Activated naive CD8-positive, alpha-beta T cell treated with anti-CD3 and anti-CD28 coated beads, Interleukin-2, amount 50 U/mL, for 16 hours (primary cell): ENCODE results near the gene OAS1.
"Not testable (repeated sequence)": the region's sequence is repeated elsewhere in the genome, so short reads cannot be mapped to it uniquely, and the experiment has no call there.

Source experiments
- DNase-seq: peaks from one replicate; pipeline ENCODE4 v3.0.0-alpha.2; 2020; ENCODE audit warnings: low read depth, low spot score

The OAS1 gene

DNA sequence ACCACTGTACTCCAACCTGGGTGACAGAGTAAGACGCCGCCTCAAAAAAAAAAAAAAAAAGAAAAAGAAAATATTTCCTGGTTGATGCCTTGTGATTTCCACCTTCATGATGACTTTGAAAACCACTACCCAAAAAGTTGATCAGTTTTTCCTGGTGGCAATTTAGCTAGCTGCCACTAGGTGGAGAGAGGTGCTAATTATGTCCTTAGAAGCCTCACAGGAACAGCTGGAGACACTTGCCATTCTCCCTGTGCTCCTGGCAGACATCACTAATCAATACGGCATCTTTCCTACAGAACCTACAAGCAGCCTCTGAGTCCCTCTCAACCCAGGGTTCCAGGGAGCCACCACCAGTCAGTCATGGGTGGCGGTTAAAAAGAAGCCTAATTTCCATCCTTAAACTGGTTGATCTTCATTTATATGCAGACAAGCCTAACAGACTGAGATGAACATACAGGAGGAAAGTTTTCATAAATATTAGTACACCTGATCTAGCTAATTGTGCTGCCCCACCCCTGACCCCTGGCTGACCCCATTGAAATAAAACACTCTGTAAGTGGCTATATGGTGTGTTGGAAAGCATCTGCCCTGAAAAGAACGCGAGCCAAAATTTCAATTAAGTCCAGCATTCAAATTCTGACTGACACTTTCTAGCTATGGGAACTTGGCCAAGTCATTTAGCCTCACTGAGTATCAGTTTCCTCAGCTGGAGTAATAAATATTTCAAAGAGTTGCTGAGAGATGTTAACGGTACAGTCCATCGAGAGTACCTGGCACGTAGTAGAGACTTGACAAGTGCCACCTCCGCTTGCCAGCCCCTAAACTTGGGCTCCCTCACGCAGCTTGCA is 6.2 kb upstream of the OAS1 start:
- DNase-seq, result no peak

DNA sequence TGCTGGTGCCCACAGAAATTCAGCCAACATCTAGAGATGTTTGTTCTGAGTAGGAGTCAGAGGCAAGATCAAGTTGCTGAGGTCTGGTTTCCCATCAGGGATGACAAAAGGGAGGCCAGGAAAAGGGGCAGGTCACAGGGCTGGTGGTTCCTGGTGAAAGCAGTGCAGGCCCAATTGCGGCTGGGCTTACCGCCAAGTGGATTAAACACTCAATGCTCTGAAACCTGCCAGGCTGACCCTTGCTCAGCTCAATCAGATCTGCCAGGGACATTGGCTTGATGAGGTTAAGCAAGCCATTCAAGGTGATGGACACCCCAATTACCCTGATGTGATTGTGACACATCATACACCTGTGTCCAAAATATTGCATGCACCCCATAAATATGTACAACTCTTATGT is 5.5 kb upstream of the OAS1 start:
- no peak for DNase-seq

DNA sequence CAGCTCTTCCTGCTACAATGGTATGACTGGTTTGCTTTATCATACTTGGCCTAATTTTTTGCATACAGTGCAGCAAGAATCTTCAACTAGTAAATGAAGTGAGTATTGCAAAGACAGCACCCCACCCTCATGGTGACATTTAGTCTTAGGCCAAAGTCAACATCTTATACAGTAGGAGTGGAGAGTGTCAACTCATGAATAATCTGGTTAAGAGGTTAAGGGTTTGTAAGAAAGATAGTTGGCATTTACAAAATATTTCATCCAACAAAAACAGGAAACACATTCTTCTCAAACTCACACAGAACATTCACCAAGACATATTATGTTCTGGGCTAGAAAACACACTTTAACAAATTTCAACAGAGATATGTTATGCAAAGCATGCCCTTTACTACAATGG is 2.2 kb upstream of the OAS1 start:
- DNase-seq, result no peak

DNA sequence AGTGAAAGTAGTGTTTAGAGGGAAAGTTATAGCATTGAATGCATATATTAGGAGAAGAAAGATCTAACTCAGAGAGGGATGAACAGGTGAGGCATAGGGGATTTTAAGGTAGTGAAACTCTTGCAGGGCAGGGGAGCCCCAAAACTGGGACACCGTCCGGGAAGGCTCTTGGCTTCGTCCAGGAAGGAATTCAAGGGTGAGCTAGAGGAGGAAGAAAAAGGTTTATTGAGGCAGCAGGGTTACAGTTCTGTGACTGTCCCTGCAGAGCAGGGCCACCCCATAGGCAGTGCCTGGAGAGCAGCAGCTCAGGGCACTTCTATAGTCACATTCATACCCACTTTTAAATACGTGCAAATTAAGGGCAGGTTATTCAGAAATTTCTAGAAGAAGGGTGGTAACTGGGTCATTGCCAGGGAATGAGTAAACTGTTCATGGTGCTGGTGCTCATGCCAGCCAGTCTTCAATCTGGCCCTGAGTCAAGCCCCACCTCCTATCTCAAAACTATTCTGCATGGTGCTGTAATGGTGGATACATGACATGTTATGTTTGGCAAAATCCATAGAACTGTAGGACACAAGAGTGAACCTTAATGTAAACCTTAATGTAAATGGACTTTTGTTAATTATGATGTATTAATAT is 1.2 kb upstream of the OAS1 start:
- DNase-seq, result no peak

DNA sequence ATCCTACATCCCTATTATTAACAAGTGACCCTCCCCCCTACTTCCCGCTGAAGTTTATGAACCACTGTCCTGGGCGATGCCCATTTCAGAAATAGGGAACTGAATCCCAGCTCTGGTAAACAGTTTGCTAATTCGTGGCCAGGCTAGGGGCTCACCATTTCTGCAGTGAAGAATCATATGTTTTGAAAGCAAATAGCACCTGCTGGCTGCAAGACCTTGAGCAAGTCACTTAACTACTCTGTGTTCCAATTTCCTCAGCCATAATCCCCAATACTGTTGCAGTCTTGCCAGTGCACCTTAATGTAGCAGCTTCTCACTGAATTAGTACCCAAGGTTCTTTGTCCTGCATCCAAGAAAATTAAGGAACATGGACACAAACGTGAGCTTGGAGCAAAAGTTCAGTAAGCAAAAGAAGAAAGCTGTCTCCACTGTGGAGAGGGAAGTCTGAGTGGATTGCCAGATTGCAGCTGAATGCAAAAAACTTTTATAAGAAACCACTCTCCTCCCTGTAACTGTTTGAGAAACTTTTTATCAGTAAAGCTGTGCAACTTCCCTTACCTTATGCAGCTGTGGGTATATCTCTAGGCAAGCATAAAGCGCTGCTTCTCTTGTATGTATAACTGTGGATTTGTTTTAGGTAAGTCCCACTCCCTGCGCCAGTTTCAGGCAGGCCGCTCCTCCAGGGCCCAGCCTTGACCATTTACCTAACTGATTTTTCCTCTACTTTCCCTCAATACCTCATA is 824 bp downstream of the OAS1 start:
- no peak for DNase-seq

DNA sequence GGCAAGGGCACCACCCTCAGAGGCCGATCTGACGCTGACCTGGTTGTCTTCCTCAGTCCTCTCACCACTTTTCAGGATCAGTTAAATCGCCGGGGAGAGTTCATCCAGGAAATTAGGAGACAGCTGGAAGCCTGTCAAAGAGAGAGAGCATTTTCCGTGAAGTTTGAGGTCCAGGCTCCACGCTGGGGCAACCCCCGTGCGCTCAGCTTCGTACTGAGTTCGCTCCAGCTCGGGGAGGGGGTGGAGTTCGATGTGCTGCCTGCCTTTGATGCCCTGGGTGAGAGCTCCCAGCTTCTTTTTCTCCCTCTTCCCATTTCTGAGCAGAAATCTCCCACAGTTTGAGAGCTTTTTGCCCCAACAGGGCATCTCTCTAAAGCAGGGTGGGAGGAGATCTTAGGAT is 1.8 kb downstream of the OAS1 start:
- no peak for DNase-seq

DNA sequence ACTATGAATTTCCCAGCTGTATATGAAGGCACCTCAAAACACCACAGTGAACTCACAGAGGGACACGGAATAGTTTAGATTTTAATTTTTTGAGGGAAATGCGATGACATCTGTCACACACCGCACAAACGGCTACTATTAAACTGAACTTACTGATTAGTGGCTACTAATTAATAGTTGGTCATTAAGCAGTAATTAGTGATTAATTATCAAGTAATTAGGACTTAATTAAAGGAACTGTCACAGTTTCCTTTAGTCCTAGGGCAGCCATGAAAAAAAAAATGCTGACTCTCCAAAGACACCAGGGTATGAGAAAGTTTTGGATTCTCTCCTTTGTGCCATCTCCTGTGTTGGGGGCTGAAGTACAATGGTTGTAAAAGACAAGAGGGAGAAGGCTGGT is 2.9 kb downstream of the OAS1 start:
- DNase-seq, result no peak

DNA sequence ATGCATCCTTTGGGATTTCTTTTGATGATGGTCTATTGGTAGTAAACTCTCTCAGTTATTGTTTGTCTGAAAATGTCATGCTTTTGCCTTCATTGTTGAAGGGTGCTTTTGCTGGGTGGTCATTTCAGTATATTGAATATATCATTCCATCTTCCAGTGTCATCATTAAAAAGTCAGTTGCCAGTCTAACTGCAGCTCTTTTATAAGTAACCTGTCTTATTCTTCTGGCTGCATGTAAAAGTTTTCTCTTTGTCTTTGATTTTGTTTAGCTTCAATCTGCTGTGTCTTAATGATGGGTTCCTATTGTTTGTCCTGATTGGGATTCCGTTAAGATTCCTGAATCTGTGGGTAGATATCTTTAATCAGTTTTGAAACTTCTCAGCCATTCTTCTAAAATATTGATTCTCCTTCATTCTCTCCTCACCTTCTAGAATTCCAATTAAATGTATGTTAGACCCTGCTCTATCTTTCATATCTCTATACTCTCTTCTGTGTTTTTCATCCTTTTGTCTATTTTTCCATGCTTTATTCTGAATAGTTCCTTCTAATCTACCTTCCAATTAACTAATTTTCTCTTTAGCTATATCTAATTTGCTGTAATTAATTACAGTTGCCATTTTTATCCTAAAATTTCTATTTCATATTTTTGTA is 6.4 kb downstream of the OAS1 start:
- DNase-seq, result no peak

DNA sequence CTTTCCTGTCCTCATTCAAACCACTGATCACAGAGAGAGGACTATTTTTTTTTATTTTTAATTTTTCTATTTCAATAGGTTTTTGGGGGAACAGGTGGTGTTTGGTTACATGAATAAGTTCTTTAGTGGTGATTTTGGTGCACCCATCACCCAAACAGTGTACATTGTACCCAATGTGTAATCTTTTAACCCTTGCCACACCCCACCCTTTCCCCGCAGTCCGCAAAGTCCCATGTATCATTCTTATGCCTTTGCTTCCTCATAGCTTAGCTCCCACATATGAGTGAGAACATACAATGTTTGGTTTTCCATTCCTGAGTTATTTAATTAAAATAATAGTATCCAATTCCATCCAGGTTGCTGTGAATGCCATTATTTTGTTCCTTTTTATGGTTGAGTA is 7.1 kb downstream of the OAS1 start:
- not testable (repeated sequence) for DNase-seq

DNA sequence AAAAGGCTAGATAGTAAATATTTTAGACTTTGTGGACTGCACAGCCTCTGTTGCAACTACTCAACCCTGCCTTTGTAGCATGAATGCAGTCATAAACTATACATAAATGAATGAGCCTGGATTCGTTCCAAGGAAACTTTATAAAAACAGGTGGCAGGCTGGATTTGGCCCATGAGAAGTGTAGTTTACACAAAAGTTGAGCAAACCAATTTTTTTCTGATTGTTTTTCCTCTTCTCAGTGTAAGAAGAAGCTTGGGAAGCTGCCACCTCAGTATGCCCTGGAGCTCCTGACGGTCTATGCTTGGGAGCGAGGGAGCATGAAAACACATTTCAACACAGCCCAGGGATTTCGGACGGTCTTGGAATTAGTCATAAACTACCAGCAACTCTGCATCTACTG is 9.5 kb downstream of the OAS1 start:
- no peak for DNase-seq

DNA sequence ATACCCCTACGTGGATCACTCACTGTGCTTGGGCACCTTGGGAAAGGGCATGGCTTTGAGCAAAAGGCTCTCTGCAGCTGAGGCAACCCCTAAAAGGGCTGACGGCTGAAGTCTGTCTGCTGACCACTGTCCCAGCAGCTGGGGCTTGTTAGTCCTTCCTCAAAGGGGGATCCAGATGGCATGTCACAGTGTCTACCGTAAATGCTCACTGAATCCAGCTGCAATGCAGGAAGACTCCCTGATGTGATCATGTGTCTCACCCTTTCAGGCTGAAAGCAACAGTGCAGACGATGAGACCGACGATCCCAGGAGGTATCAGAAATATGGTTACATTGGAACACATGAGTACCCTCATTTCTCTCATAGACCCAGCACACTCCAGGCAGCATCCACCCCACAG is 12.4 kb downstream of the OAS1 start:
- no peak for DNase-seq

DNA sequence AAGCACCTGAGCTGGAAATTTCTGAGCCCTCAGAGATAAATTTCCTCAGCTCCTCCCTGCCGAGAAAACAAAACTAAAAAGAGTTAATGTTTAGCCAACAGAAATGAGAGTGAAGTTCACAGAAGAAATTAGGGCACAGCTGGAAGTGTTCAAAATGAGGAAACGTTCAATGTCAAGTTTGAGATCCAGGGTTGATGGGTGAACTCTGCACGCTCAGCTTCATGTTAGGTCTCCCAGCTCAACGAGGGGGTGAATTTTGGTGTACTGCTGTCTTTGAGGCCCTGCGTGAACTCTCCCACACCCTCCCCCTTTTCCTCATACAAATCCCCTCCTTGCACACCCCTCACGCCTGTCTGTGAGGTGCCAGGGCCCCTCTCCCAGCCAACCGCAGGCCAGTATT is 18.2 kb downstream of the OAS1 start:
- DNase-seq, result no peak

DNA sequence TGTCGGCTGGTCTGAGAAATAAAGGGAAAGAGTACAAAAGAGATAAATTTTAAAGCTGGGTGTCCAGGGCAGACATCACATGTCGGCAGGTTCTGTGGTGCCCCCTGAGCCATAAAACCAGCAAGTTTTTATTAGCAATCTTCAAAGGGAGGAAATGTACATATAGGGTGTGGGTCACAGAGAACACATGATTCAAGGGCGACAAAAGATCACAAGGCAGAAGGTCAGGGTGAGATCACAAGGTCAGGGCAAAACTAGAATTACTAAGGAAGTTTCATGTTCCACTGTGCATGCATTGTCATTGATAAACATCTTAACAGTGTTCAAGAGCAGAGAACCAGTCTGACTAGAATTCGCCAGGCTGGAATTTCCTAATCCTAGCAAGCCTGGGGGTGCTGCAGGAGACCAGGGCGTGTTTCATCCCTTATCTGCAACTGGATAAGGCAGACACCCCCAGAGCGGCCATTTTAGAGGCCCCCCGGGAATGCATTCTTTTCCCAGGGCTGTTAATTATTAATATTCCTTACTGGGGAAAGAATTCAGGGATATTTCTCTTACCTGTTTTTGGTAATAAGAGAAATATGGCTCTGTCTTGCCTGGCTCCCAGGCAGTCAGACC is 19.8 kb downstream of the OAS1 start:
- DNase-seq, result not testable (repeated sequence)

DNA sequence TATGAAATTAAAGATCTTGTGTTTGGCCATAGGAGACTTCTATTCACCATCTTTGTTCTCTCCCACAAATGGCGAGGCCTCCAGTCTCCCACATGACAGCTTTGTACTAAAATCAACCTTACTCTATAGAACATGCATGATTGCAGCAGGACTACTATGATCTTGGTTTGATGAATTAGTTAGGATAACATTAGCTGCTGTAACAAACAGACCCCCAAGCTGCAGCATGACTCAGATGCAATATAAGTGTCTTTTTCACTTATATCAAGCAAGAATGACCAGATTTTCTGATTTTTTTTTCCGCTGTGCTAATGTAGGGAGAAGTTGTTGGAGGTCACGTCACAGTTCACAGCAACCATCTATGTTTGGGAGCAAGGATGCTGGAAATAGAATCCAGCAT is 20.7 kb downstream of the OAS1 start:
- DNase-seq, result no peak

DNA sequence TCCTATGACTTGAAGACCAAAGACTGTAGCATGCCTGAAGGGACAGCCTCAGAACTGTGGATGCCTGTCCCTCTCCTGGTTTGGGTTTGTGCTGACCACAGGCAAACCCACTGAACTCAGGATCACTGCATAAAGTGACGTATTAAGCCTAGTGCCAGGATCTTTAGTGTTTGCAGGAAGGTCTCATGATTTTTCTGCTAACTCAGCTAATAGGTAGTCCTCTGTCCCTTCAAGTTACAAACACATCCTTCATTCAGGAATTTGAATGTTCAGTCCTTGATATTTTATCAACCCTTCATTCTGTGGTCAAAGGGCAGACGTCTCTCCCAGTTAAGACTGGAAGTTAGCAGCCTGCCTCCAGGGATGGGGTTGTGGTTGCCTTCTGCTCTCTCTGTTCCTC is 21.2 kb downstream of the OAS1 start:
- DNase-seq, result no peak

DNA sequence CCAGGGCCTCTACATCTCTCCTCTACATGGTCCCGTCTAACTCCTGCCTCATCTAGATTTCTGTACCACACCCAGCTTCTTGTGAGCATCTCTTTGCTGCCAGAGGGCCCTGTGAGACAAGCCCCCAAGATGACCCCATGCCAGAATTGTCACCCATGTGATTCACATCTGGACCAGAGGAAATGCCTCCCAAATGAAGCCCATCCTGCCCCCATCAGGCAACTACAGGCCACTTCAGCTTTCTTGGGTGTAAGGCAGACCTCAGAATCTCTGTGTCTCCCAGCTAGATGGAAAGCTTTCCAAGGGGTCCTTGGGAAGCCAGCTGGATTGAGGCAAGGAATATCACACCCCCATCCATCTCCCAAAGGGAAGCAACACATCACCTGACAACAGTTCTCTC is 22.2 kb downstream of the OAS1 start:
- DNase-seq, result no peak

DNA sequence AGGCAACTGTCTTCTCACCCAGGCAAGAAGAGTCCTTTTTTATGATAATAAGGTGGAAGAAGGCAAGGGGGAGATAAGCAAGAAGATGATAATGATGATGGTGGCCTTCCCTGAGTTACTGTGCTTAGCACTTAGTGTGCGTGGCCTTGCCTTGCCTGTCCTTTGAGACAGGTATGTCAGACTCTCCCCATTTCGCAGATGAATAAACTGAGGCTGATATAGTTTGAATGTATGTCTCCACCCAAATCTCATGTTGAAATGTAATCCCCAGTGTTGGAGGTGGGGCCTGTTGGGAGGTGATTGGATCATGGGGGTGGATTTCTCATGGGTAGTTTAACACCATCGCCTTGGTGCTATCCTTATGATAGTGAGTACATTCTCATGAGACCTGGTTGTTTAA is 23.0 kb downstream of the OAS1 start:
- no peak for DNase-seq

DNA sequence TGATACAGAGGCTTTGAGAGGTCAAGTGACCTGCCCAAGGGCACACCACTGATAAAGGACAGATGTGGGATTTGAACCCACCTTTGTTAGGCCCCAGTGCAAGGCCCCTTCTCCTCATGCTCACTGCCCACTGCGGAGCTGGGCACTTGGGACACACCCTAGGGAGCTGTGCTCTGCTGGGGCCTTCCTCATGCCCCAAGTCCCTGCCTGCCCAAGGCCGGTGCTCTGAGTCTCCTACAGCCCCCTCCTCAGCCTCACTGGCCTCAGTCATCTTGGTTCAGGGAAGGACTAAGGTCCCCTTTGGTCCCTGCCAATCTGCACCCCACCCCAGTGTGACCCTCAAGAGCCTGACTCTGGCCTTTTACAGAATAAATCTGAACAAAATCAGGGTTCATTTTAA is 23.6 kb downstream of the OAS1 start:
- DNase-seq, result no peak

DNA sequence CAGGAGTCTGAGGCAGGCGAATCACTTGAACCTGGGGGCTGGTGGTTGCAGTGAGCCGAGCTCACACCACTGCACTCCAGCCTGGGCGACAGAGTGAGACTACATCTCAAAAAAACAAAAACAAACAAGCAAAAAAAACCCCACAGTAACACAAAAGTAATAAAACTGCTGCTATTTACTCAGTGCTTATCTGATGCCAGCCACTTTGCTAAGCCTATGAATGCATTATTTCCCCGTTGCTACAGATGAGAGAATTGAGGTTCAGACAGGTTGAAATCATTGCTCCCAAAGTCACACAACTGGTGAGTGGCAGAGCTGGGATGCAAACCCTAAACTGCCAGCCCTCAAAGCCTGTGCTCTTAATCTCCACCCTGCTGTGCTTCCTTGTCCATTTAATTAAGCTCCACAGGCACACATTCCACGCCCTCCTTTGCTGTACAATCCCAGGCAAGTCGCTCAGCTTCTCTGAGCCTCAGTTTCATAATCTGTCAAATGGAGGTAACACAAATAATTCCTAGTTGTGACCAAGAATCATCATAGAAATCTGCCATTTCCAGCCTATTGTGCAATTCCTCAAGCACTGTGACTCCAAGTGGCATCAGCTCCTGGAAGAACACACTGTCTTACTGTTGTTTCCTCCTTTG is 25.8 kb downstream of the OAS1 start:
- no peak for DNase-seq

DNA sequence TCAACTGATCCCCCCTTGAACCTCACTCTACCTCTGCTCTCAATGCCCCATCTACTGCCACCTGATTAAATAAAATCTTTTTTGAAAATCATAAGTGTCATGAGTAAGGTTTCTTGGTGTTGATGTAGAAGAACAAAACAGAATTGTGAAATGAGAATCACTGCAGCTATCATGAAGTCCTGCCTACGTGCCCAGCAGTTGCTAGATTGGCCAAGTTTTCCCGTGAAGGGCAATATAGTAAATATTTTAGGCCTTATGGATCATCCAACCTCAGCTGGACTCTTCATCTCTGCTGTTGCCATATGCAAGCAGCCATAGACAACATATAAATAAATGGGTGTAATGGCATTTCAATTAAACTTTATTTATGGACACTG is 26.4 kb downstream of the OAS1 start:
- DNase-seq, result no peak

DNA sequence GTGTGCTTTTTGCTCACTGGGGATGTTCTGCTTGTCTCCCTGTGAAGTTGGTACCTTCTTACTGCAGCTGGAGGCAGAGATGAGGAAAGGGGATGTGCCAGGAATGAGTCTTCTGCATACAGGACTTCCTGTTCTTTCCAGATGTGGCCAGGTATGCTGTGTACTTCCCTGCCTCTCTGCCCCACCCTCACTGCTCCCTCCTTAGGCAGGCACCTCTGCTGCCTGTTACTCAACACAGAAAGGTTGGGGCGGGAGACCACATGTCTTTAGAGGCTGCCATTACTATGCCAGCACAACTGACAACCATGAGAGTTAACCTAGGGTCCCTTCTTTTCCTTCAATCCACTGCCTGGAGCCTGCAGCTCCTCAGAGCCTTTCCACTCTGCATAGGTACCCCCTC is 29.5 kb downstream of the OAS1 start:
- no peak for DNase-seq
